Epithelial cell of esophagus (primary cell): Measurements from ENCODE around the gene CCDC9B.
A peak's percentile ranks its signal among the peaks of the same experiment; 100 is the strongest.

Source experiments
- DNase-seq: peaks from one replicate; pipeline ENCODE4 v3.0.0; 2010; ENCODE audit warnings: low read depth
- H3K4me3 ChIP-seq: 2 replicates; pipeline ENCODE4 v1.5.1; 2011; ENCODE audit warnings: mild to moderate bottlenecking, low read length, control low read depth
- TF ChIP-seq, protein P1 (sequence below): IDR thresholded peaks from 2 replicates; pipeline ENCODE4 v1.5.1; 2011; ENCODE audit warnings: low read depth, mild to moderate bottlenecking, low read length, control low read depth, inconsistent platforms; ENCODE audit not compliant: insufficient read depth; ENCODE audit errors: missing control alignments

Gene CCDC9B

DNA sequence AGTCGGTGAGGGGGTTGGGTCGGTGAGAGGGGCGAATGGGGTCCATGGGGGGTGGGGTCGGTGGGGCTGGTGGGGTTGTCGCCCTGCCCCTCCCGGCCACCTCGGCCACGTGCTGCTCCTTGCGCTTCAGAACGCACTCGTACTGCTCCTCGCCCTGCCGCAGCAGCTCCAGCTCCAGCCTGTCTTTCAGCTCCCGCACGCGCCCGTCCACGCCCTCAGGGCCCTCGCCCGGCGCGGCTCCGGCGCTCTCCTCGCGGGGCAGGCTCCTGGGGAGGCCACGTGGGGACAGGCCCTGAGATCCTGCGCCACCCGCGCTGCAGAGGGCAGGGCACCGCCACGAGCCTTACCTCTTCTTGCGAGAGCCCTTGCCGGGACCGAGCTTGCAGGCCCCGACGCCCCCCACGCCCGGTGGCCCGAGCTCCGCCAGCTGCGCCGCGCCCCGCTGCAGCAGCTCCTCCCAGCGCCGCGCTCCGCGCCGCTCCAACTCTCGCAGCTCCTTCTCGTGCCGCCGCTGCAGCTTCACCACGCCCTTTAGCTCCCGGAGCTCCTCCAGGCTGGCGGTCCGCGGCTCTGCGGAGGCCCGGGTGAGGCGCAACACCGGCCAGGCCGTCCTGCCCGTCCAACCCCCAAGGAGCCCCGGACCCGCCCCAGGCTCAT lies 49.7 kb downstream of the CCDC9B start:
- peak; percentile 73 for DNase-seq
- TF ChIP-seq, protein P1, sequence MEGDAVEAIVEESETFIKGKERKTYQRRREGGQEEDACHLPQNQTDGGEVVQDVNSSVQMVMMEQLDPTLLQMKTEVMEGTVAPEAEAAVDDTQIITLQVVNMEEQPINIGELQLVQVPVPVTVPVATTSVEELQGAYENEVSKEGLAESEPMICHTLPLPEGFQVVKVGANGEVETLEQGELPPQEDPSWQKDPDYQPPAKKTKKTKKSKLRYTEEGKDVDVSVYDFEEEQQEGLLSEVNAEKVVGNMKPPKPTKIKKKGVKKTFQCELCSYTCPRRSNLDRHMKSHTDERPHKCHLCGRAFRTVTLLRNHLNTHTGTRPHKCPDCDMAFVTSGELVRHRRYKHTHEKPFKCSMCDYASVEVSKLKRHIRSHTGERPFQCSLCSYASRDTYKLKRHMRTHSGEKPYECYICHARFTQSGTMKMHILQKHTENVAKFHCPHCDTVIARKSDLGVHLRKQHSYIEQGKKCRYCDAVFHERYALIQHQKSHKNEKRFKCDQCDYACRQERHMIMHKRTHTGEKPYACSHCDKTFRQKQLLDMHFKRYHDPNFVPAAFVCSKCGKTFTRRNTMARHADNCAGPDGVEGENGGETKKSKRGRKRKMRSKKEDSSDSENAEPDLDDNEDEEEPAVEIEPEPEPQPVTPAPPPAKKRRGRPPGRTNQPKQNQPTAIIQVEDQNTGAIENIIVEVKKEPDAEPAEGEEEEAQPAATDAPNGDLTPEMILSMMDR, result no peak
- H3K4me3 ChIP-seq, result peak overlapping the region; percentile 1

DNA sequence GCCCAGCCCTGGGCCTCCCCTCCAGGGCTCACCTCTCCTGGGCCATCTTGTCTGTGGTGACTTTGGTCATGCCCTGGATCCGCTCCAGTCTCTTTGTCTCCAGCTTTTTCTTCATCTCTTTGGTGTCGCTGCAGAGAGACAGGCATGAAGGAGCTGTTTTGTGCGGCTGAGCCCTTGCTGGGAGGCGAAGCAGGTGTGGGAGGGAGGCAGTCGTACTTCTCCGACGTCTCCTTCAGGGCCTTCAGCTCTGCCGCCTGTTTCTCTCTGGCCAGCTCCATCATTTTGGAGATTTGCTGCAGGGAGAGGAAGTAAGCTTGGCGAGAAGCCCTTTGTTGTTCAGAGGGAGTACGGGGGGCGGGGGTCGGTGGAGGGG lies 50.2 kb downstream of the CCDC9B start:
- TF ChIP-seq, protein P1, result no peak
- DNase-seq, result no peak
- no peak overlapping the region for H3K4me3 ChIP-seq

DNA sequence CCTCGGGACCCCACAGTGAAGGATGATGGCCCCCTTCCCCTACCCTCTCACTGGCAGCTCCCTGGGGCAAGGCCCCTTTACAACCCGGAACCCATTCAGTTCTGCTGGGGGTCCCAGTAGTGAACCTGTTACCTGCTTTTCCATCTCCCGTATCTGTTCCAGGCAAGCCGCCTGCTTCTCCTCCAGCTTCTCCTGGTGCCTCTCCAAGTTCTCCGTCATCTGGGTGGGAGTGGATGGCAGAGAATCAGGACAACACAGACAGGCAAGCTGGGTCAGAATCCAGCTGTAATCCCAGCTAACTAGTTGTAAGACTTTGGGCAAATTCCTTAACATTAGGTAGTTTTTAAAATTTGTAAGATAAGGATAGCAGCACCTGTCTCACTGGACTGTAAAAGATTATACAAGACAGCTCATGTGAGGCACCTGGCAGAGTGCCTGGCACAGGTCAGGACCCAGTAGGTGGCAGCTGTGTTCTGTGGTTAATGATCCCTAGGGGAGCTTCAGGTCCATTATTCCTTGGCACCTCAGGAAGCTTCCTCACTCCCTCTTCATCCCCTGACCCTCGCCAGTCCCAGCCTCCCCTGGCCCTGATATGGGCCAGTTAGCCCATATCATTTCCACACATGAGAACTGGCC lies 51.5 kb downstream of the CCDC9B start:
- H3K4me3 ChIP-seq, result no peak overlapping the region
- TF ChIP-seq, protein P1, result no peak
- peak; percentile 39 for DNase-seq

DNA sequence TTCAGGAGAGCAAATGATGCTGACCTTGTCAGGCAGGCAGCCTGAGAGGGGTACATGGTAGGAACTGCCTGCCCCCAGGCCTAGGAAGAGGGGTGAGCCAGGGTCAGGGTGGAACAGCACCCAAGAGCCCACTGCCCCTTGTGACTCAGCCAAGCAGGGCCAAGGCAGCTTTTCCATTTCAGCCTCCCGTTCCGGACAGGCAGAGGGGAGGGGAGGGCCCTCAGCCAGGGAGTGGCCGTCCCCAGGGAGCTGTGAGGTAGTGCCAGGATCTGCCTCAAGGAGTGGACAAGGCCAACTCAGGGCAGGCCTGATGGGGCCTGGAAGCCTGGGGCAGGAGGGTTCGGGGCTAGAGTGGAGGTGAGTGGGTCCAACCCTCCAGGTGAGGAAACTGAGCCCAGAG lies 52.8 kb downstream of the CCDC9B start:
- no peak for DNase-seq
- no peak overlapping the region for H3K4me3 ChIP-seq
- TF ChIP-seq, protein P1, result no peak

DNA sequence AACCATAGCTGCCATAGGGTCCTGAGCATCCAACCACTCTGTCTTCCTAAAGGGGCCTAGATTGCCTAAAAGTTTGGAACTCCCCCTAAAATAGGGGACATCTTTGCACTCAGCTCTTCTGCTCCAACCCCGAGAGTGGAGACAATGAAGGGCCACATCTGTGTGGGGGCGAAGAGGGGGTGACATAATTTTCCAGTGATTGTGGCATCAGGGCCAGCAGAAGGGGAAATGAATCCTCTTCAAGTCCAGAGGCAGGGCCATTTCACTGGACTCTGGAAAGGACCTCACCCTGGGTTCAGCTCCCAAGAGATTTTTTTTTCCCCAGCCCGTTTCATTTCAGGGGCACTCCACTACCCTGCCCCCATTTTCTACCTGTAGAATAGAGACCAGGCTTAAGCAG lies 53.2 kb downstream of the CCDC9B start:
- TF ChIP-seq, protein P1, result no peak
- DNase-seq, result no peak
- no peak overlapping the region for H3K4me3 ChIP-seq

DNA sequence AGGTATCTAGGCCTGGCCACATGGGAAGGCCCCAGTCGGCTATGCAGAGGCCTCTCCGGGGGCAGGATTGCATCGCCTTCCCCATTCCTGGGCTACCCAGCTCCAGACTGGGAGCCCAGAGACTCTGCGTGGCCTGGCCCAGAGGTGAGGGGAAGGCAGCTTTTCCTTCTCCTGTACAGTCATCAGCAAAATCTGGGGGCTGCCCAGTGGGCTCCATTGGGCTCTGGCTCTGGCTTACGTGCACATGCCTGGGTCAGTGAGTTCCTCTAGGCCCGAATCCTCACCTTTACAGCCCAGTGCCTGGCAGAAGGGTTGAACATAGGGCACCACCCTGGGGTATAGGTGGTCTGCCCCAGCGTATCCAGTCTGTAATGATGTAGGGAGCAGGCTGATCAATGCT lies 53.9 kb downstream of the CCDC9B start:
- no peak for DNase-seq
- TF ChIP-seq, protein P1, result no peak
- H3K4me3 ChIP-seq, result no peak overlapping the region

DNA sequence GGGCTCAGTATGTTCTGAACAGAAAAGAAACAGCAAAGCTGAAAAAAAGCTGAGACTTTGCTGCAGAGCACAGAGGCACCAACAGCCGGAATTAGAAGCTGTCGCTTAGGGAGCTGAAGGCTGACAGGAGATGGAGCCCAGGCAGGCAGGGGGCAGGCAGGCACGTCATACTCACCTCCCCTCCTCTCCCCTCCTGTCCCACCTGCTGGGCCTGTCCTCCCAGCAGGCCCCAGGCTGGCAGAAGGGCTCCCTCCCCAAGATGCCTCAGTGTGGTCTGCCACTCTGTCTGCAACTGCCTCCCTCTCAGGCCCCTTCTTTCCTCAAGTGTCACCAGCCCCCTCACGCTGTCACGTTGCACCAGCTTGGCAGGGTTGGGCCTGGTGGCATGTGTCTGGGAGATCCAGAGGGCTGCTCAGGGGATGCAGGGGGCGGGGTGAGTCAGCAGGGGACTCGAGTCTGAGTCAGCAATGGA lies 54.6 kb downstream of the CCDC9B start:
- no peak for DNase-seq

More for the DNA sequence above, 54.6 kb downstream of the CCDC9B start:
- H3K4me3 ChIP-seq, result no peak overlapping the region
- TF ChIP-seq, protein P1, result no peak
